Endothelial cell (in vitro differentiated cells): Measurements from ENCODE around the gene FAM186B. TPM values are rescaled to one million over a fixed set of nuclear protein-coding genes. Genes with fewer than 3 reads are reported as not detected.
A peak's percentile ranks its signal among the peaks of the same experiment; 100 is the strongest.

Source experiments
- DNase-seq: peaks from one replicate; pipeline ENCODE4 v3.0.0; 2021; ENCODE audit warnings: low spot score
- H3K27ac Mint-ChIP-seq: one replicate; pipeline ENCODE4 v1.8.0; 2021; ENCODE audit warnings: mixed read lengths, inconsistent platforms; ENCODE audit not compliant: unreplicated experiment
- H3K27me3 Mint-ChIP-seq: one replicate; pipeline ENCODE4 v1.8.0; 2021; ENCODE audit warnings: mild to moderate bottlenecking, moderate library complexity, mixed read lengths, inconsistent platforms; ENCODE audit not compliant: unreplicated experiment
- H3K36me3 Mint-ChIP-seq: one replicate; pipeline ENCODE4 v1.8.0; 2021; ENCODE audit warnings: mild to moderate bottlenecking, low read depth, mixed read lengths, inconsistent platforms; ENCODE audit not compliant: unreplicated experiment
- H3K4me1 Mint-ChIP-seq: one replicate; pipeline ENCODE4 v1.8.0; 2021; ENCODE audit warnings: mild to moderate bottlenecking, mixed read lengths, inconsistent platforms; ENCODE audit not compliant: unreplicated experiment
- H3K4me3 Mint-ChIP-seq: one replicate; pipeline ENCODE4 v1.8.0; 2021; ENCODE audit warnings: mild to moderate bottlenecking, mixed read lengths, inconsistent platforms; ENCODE audit not compliant: unreplicated experiment
- H3K9me3 Mint-ChIP-seq: one replicate; pipeline ENCODE4 v1.8.0; 2021; ENCODE audit warnings: mixed read lengths, inconsistent platforms; ENCODE audit not compliant: unreplicated experiment
- CTCF ChIP-seq: fragments of 200-600 bp; sonication (generic); IDR thresholded peaks from one replicate; pipeline ENCODE4 v1.5.0; 2021; ENCODE audit warnings: antibody characterized with exemption; ENCODE audit not compliant: unreplicated experiment
- total RNA-seq: library from RNA; stranded (reverse); fragmentation: NEBNext Ultra II Directional; extraction: Animal tissue kit (Norgen Biotek cat#: 25700); gene quantifications from one replicate; pipeline ENCODE4 v1.2.1, GENCODE V29; 2021; ENCODE audit not compliant: unreplicated experiment

FAM186B gene
- total RNA-seq, 1 donor from 2014 or later, result 1.9 TPM

- Mint-ChIP-seq H3K27ac (peak within 1 kb of the TSS; percentile 98), H3K27me3 (peaks cover 7% of the 10 kb centered on the region)
- TF ChIP-seq CTCF, result no peak
Measured at GRCh38 chr12:49567611-49568441, 37.6 kb downstream of the FAM186B start, which contains the start of gene MCRS1. Gene MCRS1, minus strand, starts transcription at chr12:49568142. Its CDS starts 1,411 bp downstream, at chr12:49566731.

GRCh38 chr12:49567302-49567610 is 38.2 kb downstream of the FAM186B start:
- Mint-ChIP-seq H3K4me1 (peaks cover 24% of the 10 kb centered on the region), H3K36me3 (peaks cover 9% of the 10 kb centered on the region)

More at GRCh38 chr12:49567611-49568441, 37.6 kb downstream of the FAM186B start, which contains the start of gene MCRS1:
- Mint-ChIP-seq H3K36me3 (peaks cover 3% of the 10 kb centered on the region), H3K4me1 (peaks cover 24% of the 10 kb centered on the region), H3K9me3 (no peaks in the 10 kb centered on the region), H3K4me3 (peak within 1 kb of the TSS; percentile 98)
- DNase-seq, result peak; percentile 77

GRCh38 chr12:49566361-49566760 is 39.1 kb downstream of the FAM186B start:
- Mint-ChIP-seq H3K4me3 (no peak overlapping the region), H3K9me3 (no peaks in the 10 kb centered on the region), H3K27ac (no peak overlapping the region), H3K4me1 (peaks cover 24% of the 10 kb centered on the region), H3K27me3 (peaks cover 10% of the 10 kb centered on the region), H3K36me3 (peaks cover 11% of the 10 kb centered on the region)
- no peak for TF ChIP-seq CTCF
- DNase-seq, result no peak

More at GRCh38 chr12:49567302-49567610, 38.2 kb downstream of the FAM186B start:
- no peak for DNase-seq
- no peaks in the 10 kb centered on the region for H3K9me3 Mint-ChIP-seq
- peaks cover 10% of the 10 kb centered on the region for H3K27me3 Mint-ChIP-seq
- H3K27ac Mint-ChIP-seq, result peak overlapping the region; percentile 98
- peak overlapping the region; percentile 98 for H3K4me3 Mint-ChIP-seq
- no peak for TF ChIP-seq CTCF

GRCh38 chr12:49565406-49566265 is 39.8 kb downstream of the FAM186B start:
- Mint-ChIP-seq H3K9me3 (no peaks in the 10 kb centered on the region), H3K27ac (no peak overlapping the region), H3K27me3 (peaks cover 10% of the 10 kb centered on the region), H3K4me1 (peaks cover 19% of the 10 kb centered on the region), H3K36me3 (peaks cover 12% of the 10 kb centered on the region), H3K4me3 (peak overlapping the region; percentile 37)
- no peak for DNase-seq
- no peak for TF ChIP-seq CTCF
